SK-MEL-5 (cell line): ENCODE results near the gene IL34. TPM values are rescaled to one million over a fixed set of nuclear protein-coding genes. Genes with fewer than 3 reads are reported as not detected.
A peak's percentile ranks its signal among the peaks of the same experiment; 100 is the strongest.
"Not testable (repeated sequence)": the region's sequence is repeated elsewhere in the genome, so short reads cannot be mapped to it uniquely, and the experiment has no call there.

Source experiments
- DNase-seq: peaks from one replicate; pipeline ENCODE4 v3.0.0-alpha.2; 2016; ENCODE audit warnings: low read depth, low spot score
- in situ Hi-C: cut with HindIII; loops from 2 replicates; pipeline ENCODE4 v1.10.0; 2016; ENCODE audit warnings: low sequenced_read_pairs, high pct_unique_total_duplicates, low pct_unique_long_range_greater_than_20kb
- total RNA-seq: library from RNA; depleted of rRNA; stranded (reverse); fragments of >200 nt; shearing (Covaris generic); gene quantifications from 2 replicates; pipeline ENCODE4 v1.2.3, GENCODE V29; 2014

Gene IL34
- total RNA-seq, 1 experiment from 2014 or later: 0.71 TPM

DNA sequence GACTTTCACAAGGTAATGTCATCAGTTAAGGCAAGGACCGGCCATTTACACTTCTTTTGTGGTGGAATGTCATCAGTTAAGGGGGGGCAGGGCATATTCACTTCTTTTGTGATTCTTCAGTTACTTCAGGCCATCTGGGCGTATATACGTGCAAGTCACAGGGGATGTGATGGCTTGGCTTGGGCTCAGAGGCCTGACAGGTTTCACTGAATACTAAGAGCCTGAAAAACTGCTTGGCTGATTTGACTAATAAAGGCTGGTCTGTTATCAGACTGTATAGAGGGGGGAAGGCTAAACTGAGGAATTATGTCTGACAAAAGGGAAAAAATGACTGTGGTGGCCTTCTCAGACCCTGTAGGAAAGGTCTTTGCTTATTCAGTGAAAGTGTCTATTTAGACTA is 24.5 kb upstream of the IL34 start:
- DNase-seq, in situ Hi-C loops: not testable (repeated sequence)

DNA sequence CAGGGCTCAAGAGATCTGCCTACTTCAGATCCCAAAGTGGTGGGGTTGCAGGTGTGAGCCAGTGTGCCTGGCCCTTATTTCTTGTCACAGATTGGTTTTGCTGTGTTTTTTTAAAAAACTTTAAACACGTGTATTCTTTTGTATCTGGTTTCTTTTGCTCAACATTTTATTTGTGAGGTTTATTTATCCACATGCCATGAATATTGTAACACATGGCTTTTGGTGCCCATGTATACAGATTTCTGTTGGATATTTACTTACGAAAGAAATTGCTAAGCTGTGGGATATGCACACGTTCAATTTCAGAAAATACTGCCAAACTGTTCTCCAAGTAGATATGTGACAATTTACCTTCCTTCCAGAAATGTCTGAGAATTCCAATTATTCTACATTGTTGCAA is 18.7 kb upstream of the IL34 start:
- no peak for DNase-seq
- in situ Hi-C loops: no loop called here

DNA sequence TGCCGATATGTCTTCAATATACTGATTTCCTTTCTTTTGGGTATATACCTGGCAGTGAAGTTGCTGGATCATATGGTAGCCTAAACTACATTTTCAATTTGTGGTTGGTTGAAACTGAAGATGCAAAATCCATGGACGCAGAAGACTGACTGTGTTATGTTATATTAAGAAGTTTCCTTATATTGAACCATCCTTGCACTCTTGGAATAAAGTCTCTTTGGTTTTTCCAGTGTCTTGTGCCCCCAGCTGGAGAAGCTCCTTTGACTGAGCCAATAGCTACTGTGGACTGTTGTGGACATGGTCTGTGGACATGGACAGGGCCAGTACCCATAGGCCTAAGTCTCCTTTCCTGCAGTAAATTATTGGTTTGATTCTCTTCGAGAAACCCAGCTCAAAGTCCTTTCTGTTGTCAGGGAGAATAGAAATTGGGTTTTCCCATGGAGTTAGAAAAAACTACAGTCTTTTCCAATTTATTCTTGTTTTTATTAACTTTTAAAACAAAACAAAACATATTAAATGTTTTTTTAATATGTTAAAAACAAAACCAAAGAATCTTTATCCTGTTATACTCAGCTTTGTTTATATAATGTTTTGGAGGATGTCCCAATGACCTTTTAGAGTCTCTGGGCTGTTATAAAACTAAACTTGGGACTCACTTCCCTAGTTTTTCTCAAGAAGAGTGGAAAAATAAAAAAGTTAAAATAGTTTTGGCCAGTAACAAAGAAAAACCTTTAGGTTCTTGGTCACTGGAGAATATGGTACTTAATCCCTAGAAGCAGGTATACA is 15.2 kb upstream of the IL34 start:
- DNase-seq: no peak
- in situ Hi-C loops: no loop called here

DNA sequence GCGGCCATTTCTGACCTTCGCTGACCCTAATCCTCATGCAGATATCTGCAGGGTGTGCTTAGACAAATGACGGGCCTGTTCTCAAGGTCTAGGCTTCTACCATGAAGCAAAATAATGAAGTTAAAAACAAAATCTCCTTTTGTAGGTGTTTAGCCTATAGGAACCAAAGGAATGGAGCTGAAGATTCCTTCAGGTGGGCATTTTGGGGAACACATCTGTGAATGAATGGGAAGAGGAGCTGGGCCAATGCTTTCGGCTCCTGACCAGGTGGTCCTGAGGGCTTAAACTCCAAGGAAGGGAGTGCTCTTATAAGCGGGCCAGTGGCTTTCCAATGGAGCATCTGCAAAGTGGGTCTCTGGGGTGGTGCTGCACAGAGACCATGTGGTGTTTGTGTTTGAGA is 14.1 kb upstream of the IL34 start:
- DNase-seq: no peak
- in situ Hi-C loops: no loop called here

DNA sequence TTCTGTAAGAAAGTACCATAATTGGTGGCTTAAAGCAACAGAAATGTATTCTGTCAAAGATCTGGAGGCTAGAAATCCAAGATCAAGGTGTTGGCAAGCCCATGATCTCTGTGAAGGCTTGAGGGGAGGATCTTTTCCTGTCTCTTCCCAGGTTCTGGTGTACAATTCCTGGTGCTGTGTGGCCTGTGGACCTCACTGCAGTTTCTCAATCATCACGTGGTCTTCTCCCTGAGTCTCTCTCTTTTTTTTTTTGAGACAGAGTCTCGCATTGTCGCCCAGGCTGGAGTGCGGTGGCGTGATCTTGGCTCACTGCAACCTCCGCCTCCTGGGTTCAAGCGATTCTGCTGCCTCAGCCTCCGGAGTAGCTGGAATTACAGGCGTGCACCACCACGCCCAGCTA is 12.7 kb upstream of the IL34 start:
- DNase-seq, in situ Hi-C loops: not testable (repeated sequence)

DNA sequence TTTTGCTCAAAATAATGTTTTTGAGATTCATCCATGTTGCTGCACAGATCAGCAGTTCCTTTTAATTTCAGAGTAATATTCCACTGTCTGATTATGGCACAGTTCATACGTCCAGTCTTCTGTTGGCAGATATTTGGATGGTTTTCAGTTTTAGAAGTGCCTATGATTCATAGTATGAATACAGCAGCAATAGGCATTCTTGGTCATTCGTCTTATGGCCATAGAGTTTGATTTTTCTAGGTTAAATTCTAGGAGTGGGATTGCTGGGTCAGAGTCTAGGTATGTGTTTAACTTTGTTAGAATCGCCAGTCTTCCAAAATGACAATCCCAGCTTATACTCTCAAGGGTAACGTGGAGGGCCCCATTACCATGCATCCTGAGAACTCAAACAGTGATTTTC is 11.5 kb upstream of the IL34 start:
- in situ Hi-C loops: no loop called here
- DNase-seq: no peak

DNA sequence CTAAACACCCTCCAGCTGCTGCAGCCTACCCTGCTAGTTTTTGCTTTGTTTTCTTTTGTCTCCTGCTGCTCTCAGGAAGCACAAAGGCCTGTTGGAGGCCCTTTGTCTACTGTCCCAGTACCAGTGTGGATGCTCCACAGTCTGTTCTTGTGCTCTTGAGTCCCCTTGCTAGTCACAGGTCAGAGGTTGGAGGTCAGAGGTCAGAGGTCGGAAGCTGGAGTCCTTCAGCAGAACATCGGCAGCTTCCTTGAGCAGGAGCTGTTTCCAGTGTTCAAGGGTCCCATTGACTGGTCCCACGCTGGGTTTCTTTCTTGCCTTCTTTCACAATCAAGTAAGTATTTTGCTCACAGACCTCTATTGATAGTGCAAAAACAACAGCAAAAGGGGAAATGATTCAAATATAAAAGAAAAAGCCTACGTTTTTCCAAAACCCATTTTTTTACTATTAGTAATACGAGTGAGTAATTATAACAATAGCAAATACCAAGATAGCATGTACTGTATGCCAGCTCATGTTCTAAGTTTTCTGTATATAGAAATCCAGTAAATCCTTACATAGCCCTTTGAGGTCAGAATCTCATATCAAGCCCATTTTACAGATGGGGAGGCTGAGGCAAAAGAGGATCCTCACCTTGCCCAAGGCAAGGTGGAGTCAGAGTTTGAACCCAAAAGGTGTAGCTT is 10.9 kb upstream of the IL34 start:
- in situ Hi-C loops: no loop called here
- DNase-seq: no peak

DNA sequence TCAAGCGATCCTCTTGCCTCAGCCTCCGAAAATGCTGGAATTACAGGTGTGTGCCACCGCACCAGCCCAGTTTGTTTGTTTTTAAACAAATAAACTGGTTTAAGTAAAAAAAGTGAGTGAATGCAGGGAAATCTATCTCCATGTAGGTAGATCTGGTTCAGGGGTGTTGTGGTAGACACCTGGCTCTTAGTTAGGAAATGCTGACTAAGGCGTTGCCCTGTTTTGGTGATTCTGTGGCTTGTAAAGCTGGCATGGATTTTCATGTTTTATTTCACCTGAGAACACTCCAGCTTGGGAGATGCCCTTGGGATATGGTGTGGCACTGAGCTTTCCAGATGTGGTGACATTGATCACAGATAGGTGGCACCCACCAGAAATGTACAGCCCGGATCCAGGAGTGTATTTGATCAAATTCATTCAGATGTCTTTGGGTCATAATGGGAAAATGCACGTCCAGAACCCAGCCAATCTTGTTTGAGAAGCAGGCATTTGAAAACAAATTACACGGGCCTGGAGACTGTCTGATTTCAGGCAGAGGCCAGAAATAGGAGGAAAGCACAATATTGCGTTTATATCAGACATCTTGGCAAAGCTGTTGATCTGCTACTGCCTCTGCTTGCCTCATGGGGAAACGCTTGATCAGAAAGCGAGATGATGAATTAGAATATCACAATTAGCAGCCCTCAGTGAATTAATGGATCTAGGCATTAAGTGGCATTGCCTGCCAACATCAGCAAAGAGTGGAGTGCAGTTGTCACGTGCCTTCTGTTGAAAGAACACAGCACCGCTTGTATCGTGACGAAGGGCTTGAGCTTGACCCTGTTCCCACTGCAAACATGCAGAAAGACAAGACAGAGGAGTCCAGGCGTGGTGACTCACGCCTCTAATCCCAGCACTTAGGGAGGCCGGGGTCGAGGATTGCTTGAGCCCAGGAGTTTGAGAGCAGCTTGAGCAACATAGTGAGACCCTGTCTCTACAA is 7.3 kb upstream of the IL34 start:
- peak; percentile 16 for DNase-seq
- in situ Hi-C loops: no loop called here

DNA sequence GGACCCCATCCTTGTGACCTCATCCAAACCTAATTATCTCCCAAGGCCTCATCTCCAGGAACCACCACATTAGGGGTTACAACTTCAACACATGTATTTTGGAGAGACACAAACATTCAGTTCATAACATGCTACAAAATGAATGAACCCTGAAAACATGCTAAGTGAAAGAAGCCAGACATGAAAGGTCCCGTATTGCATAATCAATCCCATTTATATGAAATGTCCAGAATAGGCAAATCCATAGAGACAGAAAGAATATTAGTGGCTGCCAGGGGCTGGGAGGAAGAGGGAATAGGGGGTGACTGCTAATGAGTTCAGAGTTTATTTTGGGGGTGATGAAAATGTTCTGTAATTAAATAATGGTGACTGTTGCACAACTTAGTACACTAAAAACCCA is 3.7 kb upstream of the IL34 start:
- in situ Hi-C loops: no loop called here
- no peak for DNase-seq

DNA sequence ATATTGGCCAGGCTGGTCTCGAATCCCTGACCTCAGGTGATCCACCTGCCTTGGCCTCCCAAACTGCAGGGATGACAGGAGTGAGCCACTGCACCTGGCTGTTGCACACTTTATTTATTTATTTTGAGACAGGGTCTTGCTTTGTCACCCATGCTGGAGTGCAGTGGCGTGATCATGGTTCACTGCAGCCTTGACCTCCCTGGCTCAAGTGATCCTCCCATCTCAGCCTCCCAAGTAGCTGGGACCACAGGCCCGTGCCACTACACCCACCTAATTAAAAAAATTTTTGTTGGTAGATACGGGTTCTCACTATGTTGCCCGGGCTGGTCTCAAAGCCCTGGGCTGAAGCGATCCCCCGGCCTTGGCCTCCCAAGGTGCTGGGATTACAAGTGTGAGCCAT is 3.1 kb upstream of the IL34 start:
- DNase-seq, in situ Hi-C loops: not testable (repeated sequence)

DNA sequence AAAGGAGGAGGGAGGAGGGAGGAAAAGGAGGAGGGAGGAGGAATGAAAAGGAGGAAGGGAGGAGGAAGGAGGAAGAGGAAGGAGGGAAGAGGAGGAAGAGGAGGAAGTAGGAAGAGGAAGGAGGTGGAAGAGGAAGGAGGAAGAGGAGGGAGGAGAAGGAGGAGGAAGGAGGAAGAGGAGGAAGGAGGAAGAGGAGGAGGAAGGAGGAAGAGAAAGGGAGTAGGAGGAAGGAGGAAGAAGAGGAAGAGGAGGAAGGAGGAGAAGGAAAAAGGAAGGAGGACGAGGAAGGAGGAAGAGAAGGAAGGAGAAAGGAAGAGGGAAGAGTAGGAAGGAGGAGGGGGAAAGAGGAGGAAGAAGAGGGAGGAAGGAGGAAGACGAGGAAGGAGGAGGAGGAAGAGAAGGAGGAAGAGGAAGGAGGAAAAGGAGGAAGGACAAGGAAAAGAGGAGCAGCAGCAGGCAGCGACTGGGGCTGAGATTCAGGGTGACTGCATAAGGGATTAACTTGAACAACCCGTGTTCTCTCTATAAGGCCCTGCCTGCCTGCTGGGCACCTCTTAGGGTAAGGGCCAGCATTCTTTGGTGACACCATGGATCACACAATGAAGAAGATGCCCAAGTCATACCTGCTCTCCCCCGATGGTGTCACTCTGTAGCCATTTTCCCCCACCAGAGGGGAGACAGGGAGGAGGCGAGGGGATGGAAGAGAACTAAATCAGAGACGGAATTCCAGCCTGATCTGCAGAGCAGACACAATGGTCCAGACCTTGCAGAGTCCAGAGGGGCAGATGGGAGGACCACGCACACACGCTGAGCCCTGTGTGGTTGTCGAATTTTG is 1.4 kb upstream of the IL34 start:
- in situ Hi-C loops: no loop called here
- no peak for DNase-seq

DNA sequence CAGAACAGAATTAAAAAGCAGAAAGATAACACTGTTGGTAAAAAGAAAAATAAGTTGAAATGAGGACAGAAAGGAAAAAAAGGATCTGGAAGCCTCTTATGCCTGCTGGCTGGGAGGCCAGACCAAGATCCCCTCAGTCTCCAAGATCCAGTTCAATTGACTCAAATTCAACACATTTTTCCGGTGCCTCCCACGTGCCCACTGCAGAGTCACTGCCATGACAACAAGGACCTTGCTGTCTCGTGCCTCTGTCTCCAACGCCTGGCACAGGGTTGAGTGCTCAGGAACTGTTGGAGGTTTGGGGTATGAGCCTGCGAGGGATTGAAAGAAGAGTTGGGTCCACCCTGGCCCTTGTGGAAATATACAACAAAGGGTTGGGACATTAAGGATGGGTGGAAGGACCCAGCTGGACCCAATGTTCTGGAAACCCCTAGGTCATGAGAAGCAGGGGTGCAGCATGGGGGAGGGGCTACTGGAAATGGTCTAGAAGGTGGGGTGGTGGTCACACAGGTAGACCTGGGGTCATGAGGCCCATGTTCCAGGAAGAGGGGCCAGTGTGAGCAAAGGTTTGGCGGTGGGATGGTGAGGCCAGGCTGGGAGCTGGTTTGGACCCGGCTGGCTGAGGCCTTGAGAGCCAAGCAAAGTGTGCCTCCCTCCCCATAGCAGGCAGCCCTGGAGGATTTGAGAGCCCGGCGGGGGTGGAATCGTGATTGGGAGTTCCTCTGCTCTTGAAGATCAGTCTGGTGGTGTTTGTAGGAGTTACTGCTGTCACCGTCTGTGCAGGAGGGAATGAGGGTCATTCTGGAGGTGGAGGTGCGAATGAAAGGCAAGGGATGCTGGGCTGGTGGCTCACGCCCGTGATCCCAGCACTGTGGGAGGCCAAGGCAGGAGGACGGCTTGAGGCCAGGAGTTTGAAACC is 1.3 kb downstream of the IL34 start:
- no peak for DNase-seq
- in situ Hi-C loops: no loop called here

DNA sequence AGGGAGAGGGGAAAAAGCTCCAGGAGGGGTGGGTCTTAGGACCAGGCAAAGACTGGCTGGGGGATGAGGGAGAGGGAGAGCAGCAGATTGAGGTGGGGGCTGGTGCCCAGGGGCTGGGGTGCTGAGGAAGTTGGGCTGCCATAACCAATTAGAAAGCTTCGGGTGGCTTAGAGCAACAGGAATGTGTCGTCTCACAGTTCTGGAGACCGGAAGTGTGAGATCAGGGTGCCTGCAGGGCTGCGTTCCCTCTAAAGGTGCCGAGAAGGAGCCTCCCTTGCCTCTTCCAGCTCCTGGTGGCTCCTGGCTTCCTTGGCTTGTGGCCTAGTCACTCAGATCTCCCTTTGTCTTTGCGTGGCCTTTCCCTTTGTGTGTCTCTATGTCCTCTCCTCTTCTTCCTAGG is 2.2 kb downstream of the IL34 start:
- no peak for DNase-seq
- in situ Hi-C loops: no loop called here

DNA sequence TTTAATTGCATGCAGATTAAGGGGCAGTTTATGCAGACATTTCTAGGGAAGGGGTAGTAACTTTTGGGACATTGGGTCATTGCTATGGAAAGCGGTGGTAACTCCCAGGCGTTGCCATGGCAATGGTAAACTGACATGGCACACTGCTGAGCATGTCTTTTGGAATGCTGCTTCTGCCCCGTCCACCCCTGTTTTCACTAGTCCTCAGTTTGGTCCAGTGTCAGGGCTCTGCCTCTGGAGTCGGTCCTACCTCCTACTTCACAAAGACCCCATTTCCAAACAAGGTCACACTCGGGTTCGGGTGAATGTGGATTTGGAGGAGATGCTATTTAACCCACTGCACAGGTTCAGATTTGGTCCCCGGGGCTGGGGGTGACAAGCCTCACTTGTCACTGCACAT is 2.9 kb downstream of the IL34 start:
- in situ Hi-C loops: no loop called here
- DNase-seq: no peak

DNA sequence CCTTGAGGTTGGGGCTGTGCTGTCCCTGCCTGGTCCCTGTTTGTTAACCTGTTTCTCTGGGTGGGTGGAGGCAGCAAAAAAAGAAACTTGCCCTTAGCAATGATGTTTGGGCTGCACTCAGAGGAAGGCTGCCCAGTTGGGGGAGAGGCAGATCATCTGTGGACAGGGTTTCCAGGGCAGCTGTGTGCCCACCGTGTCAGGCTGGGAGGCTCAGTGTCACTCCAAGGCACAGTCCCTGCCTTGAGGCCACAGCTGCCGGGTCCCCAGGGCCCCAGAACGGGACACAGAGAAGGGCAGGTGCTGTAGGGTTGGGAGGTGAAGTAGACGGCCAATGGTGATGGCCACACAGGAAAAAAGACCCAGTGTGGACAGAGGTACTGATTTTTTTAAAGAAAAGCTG is 3.9 kb downstream of the IL34 start:
- no peak for DNase-seq

DNA sequence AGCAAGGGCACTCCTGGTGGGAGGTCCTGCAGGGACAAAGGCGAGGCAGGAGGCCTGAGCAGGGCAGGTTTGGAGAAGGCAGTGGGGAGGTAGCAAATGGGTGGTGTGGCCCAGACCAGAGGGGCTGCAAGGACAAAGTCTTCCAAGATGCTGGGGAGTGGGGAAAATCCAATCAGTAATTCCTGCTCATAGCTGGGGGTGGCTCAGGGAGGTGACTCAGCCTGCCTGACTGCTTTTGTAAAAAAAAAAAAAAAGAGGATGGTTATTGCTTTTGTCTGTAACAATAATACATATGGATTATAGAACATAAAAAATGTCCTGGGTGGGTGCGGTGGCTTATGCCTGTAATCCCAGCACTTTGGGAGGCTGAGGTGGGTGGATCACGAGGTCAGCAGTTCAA is 5.2 kb downstream of the IL34 start:
- in situ Hi-C loops: no loop called here

More for the DNA sequence above, 3.9 kb downstream of the IL34 start:
- in situ Hi-C loops: no loop called here

More for the DNA sequence above, 5.2 kb downstream of the IL34 start:
- no peak for DNase-seq
